Neuron (in vitro differentiated cells): ENCODE results near the gene CDH18.

Experiments used
- H2AFZ ChIP-seq: one replicate; pipeline ENCODE4 v1.6.1; 2013; ENCODE audit warnings: low read depth, mild to moderate bottlenecking, inconsistent platforms, low read length, moderate library complexity
- H3K27me3 ChIP-seq: one replicate; pipeline ENCODE4 v1.6.1; 2013; ENCODE audit warnings: low read length; ENCODE audit not compliant: insufficient read depth
- H3K36me3 ChIP-seq: one replicate; pipeline ENCODE4 v1.6.1; 2013; ENCODE audit warnings: low read length; ENCODE audit not compliant: insufficient read depth
- H3K4me1 ChIP-seq: one replicate; pipeline ENCODE4 v1.6.1; 2013; ENCODE audit warnings: low read length; ENCODE audit not compliant: insufficient read depth
- H3K4me3 ChIP-seq: 2 replicates; pipeline ENCODE4 v1.5.1; 2013; ENCODE audit warnings: mild to moderate bottlenecking, low read length, moderate library complexity
- H3K9me3 ChIP-seq: one replicate; pipeline ENCODE4 v1.6.1; 2013; ENCODE audit warnings: low read length

CDH18 gene

GRCh38 chr5:19496056-19496455, 491.9 kb downstream of the CDH18 start:
- Histone ChIP-seq H3K9me3 (no peaks in the 10 kb centered on the region), H3K4me3 (no peak overlapping the region), H3K4me1 (no peaks in the 10 kb centered on the region), H3K27me3 (no peaks in the 10 kb centered on the region), H3K36me3 (no peaks in the 10 kb centered on the region), H2AFZ (no peak overlapping the region)

GRCh38 chr5:19492861-19493260, 495.1 kb downstream of the CDH18 start:
- H3K27me3 ChIP-seq = no peaks in the 10 kb centered on the region
- H2AFZ ChIP-seq = no peak overlapping the region
- no peaks in the 10 kb centered on the region for H3K4me1 ChIP-seq
- H3K36me3 ChIP-seq = no peaks in the 10 kb centered on the region
- no peaks in the 10 kb centered on the region for H3K9me3 ChIP-seq
- H3K4me3 ChIP-seq = no peak overlapping the region

DNA sequence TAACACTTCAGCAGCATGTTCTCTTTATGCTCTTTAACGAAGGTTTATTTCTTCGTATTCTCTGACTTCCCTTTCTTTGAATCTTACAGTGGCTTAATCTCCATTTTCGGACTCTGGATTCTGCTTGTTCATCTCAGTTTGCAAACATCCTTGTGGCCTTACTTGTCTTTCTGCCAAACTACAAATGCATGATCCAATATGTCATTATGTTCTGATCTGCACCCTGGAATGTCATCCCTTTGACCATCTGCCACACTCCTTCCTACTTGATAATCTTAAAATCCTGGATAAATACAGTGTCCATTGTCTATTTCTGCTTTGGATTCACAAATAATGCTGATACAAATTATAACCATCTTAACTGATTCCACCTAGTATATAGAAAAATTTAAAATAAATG, 499.2 kb downstream of the CDH18 start:
- Histone ChIP-seq H3K27me3 (no peaks in the 10 kb centered on the region), H3K4me1 (no peaks in the 10 kb centered on the region), H2AFZ (no peak overlapping the region), H3K9me3 (no peaks in the 10 kb centered on the region), H3K4me3 (no peak overlapping the region), H3K36me3 (no peaks in the 10 kb centered on the region)

- no peak overlapping the region for H2AFZ ChIP-seq
- H3K27me3 ChIP-seq = no peaks in the 10 kb centered on the region
- no peak overlapping the region for H3K4me3 ChIP-seq
- no peaks in the 10 kb centered on the region for H3K9me3 ChIP-seq
- H3K4me1 ChIP-seq = no peaks in the 10 kb centered on the region
- no peaks in the 10 kb centered on the region for H3K36me3 ChIP-seq
These were observed 500.5 kb downstream of the CDH18 start for GRCh38 chr5:19487480-19487879.

- no peaks in the 10 kb centered on the region for H3K36me3 ChIP-seq
These were observed 508.4 kb downstream of the CDH18 start for GRCh38 chr5:19479562-19479961.

GRCh38 chr5:19462019-19462418, 526.0 kb downstream of the CDH18 start:
- Histone ChIP-seq H3K4me3 (no peak overlapping the region), H3K9me3 (no peaks in the 10 kb centered on the region), H2AFZ (no peak overlapping the region), H3K4me1 (no peaks in the 10 kb centered on the region), H3K36me3 (no peaks in the 10 kb centered on the region), H3K27me3 (no peaks in the 10 kb centered on the region)

More at GRCh38 chr5:19479562-19479961, 508.4 kb downstream of the CDH18 start:
- H3K27me3 ChIP-seq = no peaks in the 10 kb centered on the region
- no peak overlapping the region for H3K4me3 ChIP-seq
- H2AFZ ChIP-seq = no peak overlapping the region
- no peaks in the 10 kb centered on the region for H3K4me1 ChIP-seq
- no peaks in the 10 kb centered on the region for H3K9me3 ChIP-seq

DNA sequence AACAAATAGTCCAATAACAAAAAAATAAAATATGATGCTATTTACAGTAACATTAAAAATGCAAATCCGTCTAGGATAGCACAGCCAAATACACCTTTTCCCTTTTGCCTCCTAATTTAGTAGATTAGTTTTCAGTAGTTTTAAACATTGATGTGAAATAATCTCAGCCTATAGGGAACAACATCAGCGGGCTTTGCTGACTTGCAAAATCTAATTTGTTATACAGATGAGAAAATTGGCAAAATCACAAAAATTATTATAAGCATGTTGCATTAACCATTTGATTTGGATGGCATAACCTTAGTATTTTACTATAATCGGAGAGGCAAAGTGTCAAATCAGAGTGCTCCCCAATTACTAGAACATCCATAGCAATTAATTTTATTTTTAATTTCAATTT, 563.5 kb downstream of the CDH18 start:
- no peak overlapping the region for H2AFZ ChIP-seq
- no peaks in the 10 kb centered on the region for H3K27me3 ChIP-seq
- H3K4me3 ChIP-seq = no peak overlapping the region
- H3K4me1 ChIP-seq = no peaks in the 10 kb centered on the region
- no peaks in the 10 kb centered on the region for H3K9me3 ChIP-seq
- H3K36me3 ChIP-seq = no peaks in the 10 kb centered on the region
